ENCODE measurements around the gene CELF2.
A peak's percentile ranks its signal among the peaks of the same experiment; 100 is the strongest.
"Not testable (repeated sequence)": the region's sequence is repeated elsewhere in the genome, so short reads cannot be mapped to it uniquely, and the experiment has no call there.

Gene CELF2

DNA sequence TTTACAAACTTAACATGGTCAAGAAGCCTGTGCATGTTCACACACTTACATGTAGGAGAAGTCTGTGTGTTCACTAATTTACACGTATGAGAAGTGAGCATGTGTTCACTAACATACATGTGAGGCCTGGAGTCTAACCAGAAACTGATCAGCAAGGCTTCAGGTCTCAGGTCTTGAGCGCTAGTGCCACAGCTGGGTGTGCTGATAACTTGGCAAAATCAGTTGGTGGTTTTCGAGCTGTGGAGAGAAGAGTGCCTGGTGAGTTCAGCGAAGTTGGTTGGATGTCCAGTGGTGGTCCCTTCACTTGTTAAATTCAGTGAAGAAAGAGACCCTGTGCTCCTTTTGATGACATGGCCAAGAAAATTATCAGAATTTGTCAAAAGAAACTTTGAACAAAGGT lies 98.7 kb downstream of the CELF2 start:
- H3K4me3 ChIP-seq (ENCODE audit: low read length in 2 of 2), result no peak overlapping the region
- H3K9me3 ChIP-seq (ENCODE audit: control insufficient read depth in 2 of 2, low read length in 2 of 2), result no peaks in the 10 kb centered on the region
- H3K36me3 ChIP-seq (ENCODE audit: control insufficient read depth in 2 of 2, insufficient read depth in 2 of 2, low read length in 2 of 2), result no peaks in the 10 kb centered on the region
- no peaks in the 10 kb centered on the region for H3K4me1 ChIP-seq (ENCODE audit: control insufficient read depth in 2 of 2, insufficient read depth in 2 of 2, low read length in 2 of 2)
- H3K27me3 ChIP-seq (ENCODE audit: control insufficient read depth in 2 of 2, insufficient read depth in 2 of 2, low read length in 2 of 2), result no peaks in the 10 kb centered on the region
- H3K27ac ChIP-seq (ENCODE audit: low read depth in 2 of 2, low read length in 2 of 2), result no peak overlapping the region
- H3K9ac ChIP-seq (ENCODE audit: low read depth in 1 of 2, low read length in 2 of 2), result no peak overlapping the region

DNA sequence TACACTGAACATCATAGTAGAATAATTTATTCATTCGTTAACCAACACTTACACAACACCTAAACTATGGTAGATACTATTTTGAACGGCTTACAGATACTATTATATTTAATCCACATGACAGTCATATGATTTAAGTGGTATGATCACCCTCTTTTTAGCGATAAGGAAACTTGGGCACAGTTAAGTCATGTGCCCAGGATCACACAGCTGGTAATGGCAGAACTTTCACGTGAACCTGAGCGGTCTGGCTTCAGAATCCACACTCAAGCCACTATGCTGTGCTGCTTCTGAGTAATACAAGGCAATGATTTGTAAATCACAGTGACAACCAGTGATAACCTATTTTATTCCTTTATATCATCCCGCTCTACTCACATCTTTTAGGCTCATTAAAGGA lies 99.1 kb downstream of the CELF2 start:
- Histone ChIP-seq H3K4me3 (ENCODE audit: low read length in 2 of 2) (no peak overlapping the region), H3K4me1 (ENCODE audit: control insufficient read depth in 2 of 2, insufficient read depth in 2 of 2, low read length in 2 of 2) (no peaks in the 10 kb centered on the region), H3K9me3 (ENCODE audit: control insufficient read depth in 2 of 2, low read length in 2 of 2) (no peaks in the 10 kb centered on the region), H3K9ac (ENCODE audit: low read depth in 1 of 2, low read length in 2 of 2) (no peak overlapping the region), H3K27ac (ENCODE audit: low read depth in 2 of 2, low read length in 2 of 2) (no peak overlapping the region), H3K36me3 (ENCODE audit: control insufficient read depth in 2 of 2, insufficient read depth in 2 of 2, low read length in 2 of 2) (no peaks in the 10 kb centered on the region), H3K27me3 (ENCODE audit: control insufficient read depth in 2 of 2, insufficient read depth in 2 of 2, low read length in 2 of 2) (no peaks in the 10 kb centered on the region)

DNA sequence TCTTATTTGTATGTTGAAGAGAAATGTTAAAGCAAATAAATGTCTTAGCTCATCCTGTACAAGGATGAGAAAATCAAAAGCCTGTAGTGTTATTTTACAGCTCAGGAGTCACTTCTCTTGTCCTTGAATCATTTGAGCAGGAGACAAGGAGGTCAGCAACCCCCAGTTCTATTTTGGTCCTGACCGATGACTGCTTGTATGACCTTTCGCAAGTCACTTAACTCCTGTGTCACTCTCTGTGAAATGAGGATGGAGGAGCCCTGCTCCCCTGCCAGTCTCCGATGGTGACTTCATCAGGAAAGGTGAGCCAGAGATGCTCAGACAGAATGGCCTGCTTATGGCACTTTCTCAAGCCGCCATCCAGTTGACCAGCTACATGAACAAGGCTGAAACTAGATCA lies 101.0 kb downstream of the CELF2 start:
- Histone ChIP-seq H3K36me3 (ENCODE audit: control insufficient read depth in 2 of 2, insufficient read depth in 2 of 2, low read length in 2 of 2) (no peaks in the 10 kb centered on the region), H3K9me3 (ENCODE audit: control insufficient read depth in 2 of 2, low read length in 2 of 2) (no peaks in the 10 kb centered on the region), H3K27me3 (ENCODE audit: control insufficient read depth in 2 of 2, insufficient read depth in 2 of 2, low read length in 2 of 2) (no peaks in the 10 kb centered on the region), H3K4me1 (ENCODE audit: control insufficient read depth in 2 of 2, insufficient read depth in 2 of 2, low read length in 2 of 2) (no peaks in the 10 kb centered on the region), H3K27ac (ENCODE audit: low read depth in 2 of 2, low read length in 2 of 2) (no peak overlapping the region), H3K9ac (ENCODE audit: low read depth in 1 of 2, low read length in 2 of 2) (no peak overlapping the region), H3K4me3 (ENCODE audit: low read length in 2 of 2) (no peak overlapping the region)

DNA sequence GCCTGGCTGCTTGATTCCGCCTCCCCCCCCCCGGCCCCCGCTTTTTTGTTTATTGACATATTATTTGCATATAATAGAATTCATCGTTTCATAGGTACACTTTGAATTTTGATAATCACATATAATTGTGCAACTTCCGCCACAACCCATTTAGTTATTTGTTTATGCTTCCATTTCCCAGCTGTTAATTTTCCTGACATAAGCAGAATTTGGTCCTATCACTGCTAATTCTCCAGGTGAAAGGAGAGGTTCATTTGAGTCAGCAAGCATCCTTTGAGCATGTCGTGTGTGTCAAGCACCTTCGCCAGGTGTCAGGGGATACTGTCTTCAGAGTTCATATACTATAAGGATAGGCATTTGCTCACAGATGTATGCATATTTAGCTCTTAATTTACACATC lies 102.2 kb downstream of the CELF2 start:
- no peak overlapping the region for H3K4me3 ChIP-seq (ENCODE audit: low read length in 2 of 2)
- H3K9ac ChIP-seq (ENCODE audit: low read depth in 1 of 2, low read length in 2 of 2), result no peak overlapping the region
- H3K27ac ChIP-seq (ENCODE audit: low read depth in 2 of 2, low read length in 2 of 2), result no peak overlapping the region
- no peaks in the 10 kb centered on the region for H3K27me3 ChIP-seq (ENCODE audit: control insufficient read depth in 2 of 2, insufficient read depth in 2 of 2, low read length in 2 of 2)
- no peaks in the 10 kb centered on the region for H3K36me3 ChIP-seq (ENCODE audit: control insufficient read depth in 2 of 2, insufficient read depth in 2 of 2, low read length in 2 of 2)
- H3K9me3 ChIP-seq (ENCODE audit: control insufficient read depth in 2 of 2, low read length in 2 of 2), result no peaks in the 10 kb centered on the region
- H3K4me1 ChIP-seq (ENCODE audit: control insufficient read depth in 2 of 2, insufficient read depth in 2 of 2, low read length in 2 of 2), result no peaks in the 10 kb centered on the region

DNA sequence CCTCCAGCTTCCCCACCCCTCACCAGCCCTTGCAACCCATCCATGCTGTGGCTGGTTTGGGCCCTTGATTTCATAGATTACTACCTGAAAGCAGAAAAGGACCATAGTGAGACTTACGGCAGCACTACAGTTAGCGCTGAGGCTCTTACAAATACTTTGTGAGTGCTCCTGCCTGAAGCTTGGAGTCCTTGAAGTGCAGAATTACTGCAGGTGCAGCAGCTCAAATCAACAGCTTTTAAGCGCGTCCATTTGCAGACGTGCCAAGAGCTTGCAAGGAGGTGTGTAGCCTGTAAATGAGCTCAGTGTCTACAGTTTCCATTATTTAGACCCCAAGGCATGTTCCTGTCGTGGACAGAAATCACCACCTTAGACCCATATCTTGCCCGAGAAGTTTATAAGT lies 103.0 kb downstream of the CELF2 start:
- H3K4me1 ChIP-seq (ENCODE audit: control insufficient read depth in 2 of 2, insufficient read depth in 2 of 2, low read length in 2 of 2), result no peaks in the 10 kb centered on the region
- no peaks in the 10 kb centered on the region for H3K27me3 ChIP-seq (ENCODE audit: control insufficient read depth in 2 of 2, insufficient read depth in 2 of 2, low read length in 2 of 2)
- H3K9ac ChIP-seq (ENCODE audit: low read depth in 1 of 2, low read length in 2 of 2), result no peak overlapping the region
- no peaks in the 10 kb centered on the region for H3K9me3 ChIP-seq (ENCODE audit: control insufficient read depth in 2 of 2, low read length in 2 of 2)
- H3K4me3 ChIP-seq (ENCODE audit: low read length in 2 of 2), result no peak overlapping the region
- H3K27ac ChIP-seq (ENCODE audit: low read depth in 2 of 2, low read length in 2 of 2), result no peak overlapping the region
- H3K36me3 ChIP-seq (ENCODE audit: control insufficient read depth in 2 of 2, insufficient read depth in 2 of 2, low read length in 2 of 2), result no peaks in the 10 kb centered on the region

DNA sequence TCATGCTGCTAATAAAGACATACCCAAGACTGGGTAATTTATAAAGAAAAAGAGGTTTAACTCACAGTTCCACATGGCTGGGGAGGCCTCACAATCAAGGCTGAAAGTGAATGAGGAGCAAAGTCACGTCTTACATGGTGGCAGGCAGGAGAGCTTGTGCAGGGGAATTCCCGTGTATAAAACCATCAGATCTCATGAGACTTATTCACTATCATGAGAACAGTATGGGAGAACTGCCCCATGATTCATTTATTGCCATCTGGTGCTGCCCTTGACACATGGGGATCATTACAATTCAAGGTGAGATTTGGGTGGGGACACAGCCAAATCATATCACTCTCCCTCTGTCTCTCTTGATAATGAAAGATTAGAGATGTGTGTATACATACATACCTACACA lies 106.2 kb downstream of the CELF2 start:
- H3K27me3 ChIP-seq (ENCODE audit: control insufficient read depth in 2 of 2, insufficient read depth in 2 of 2, low read length in 2 of 2); H3K27ac ChIP-seq (ENCODE audit: low read depth in 2 of 2, low read length in 2 of 2); H3K4me3 ChIP-seq (ENCODE audit: low read length in 2 of 2); H3K4me1 ChIP-seq (ENCODE audit: control insufficient read depth in 2 of 2, insufficient read depth in 2 of 2, low read length in 2 of 2); H3K36me3 ChIP-seq (ENCODE audit: control insufficient read depth in 2 of 2, insufficient read depth in 2 of 2, low read length in 2 of 2); H3K9ac ChIP-seq (ENCODE audit: low read depth in 1 of 2, low read length in 2 of 2); H3K9me3 ChIP-seq (ENCODE audit: control insufficient read depth in 2 of 2, low read length in 2 of 2): not testable (repeated sequence)

DNA sequence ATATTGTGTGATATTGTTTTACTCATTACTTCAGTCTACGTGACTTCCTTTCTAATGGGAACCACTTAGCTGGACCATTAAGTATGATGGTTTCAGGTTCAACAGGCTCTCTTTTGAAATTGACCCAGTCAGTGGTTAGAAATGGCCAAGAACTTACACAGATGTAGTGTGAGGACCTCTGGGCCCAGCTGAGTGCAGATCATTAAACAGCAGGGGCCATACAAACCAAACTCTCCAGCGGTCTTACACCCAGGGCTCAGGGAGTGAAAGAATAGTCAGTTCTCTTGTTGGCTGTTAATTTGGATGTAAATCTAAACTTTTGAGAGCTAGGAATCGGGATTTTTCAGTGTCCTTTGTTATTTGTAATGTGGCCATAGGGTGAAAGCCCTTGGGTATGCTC lies 107.3 kb downstream of the CELF2 start:
- Histone ChIP-seq H3K36me3 (ENCODE audit: control insufficient read depth in 2 of 2, insufficient read depth in 2 of 2, low read length in 2 of 2) (no peaks in the 10 kb centered on the region), H3K27ac (ENCODE audit: low read depth in 2 of 2, low read length in 2 of 2) (no peak overlapping the region), H3K9me3 (ENCODE audit: control insufficient read depth in 2 of 2, low read length in 2 of 2) (no peaks in the 10 kb centered on the region), H3K4me1 (ENCODE audit: control insufficient read depth in 2 of 2, insufficient read depth in 2 of 2, low read length in 2 of 2) (no peaks in the 10 kb centered on the region), H3K4me3 (ENCODE audit: low read length in 2 of 2) (no peak overlapping the region), H3K9ac (ENCODE audit: low read depth in 1 of 2, low read length in 2 of 2) (no peak overlapping the region), H3K27me3 (ENCODE audit: control insufficient read depth in 2 of 2, insufficient read depth in 2 of 2, low read length in 2 of 2) (no peaks in the 10 kb centered on the region)

DNA sequence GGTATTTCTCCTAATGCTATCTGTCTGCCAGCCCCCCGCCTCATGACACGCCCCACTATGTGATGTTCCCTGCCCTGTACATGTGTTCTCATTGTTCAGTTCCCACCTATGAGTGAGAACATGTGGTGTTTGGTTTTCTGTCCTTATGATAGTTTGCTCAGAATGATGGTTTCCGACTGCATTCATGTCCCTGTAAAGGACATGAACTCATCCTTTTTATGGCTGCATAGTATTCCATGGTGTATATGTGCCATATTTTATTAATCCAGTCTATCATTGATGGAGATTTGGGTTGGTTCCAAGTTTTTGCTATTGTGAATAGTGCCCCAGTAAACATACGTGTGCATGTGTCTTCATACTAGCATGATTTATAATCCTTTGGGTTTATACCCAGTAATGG lies 109.3 kb downstream of the CELF2 start:
- not testable (repeated sequence) for H3K27me3 ChIP-seq (ENCODE audit: control insufficient read depth in 2 of 2, insufficient read depth in 2 of 2, low read length in 2 of 2); H3K9me3 ChIP-seq (ENCODE audit: control insufficient read depth in 2 of 2, low read length in 2 of 2); H3K36me3 ChIP-seq (ENCODE audit: control insufficient read depth in 2 of 2, insufficient read depth in 2 of 2, low read length in 2 of 2); H3K4me1 ChIP-seq (ENCODE audit: control insufficient read depth in 2 of 2, insufficient read depth in 2 of 2, low read length in 2 of 2); H3K9ac ChIP-seq (ENCODE audit: low read depth in 1 of 2, low read length in 2 of 2); H3K27ac ChIP-seq (ENCODE audit: low read depth in 2 of 2, low read length in 2 of 2); H3K4me3 ChIP-seq (ENCODE audit: low read length in 2 of 2)

DNA sequence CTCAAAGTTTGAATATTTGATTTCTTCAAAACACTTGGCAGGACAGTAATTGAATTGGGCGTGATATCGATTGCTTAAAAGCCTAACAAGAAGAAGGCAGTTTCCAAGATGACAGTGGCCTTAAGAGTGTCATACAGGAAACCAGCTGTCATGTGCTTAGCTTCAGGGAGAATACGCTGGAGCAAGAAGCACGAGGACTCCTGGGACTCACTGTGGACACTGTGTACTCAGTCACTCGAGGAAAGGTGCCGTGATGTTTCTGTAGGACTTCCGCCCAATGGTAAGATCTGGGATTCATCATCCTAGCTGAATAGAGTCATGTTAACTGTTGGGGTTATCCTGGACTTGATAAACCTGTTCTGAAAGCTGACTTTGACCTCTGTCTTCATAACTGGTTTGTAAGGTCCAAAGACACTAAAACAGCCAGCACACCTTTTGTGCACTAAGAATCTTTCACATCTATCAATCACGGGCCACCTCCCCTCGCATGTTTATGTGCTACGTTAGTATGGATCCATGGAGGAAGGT lies 113.5 kb downstream of the CELF2 start:
- H3K4me3 ChIP-seq (ENCODE audit: low read length in 2 of 2), result no peak overlapping the region
- peak overlapping the region in 1 of 2 donors; percentile 64 for H3K27ac ChIP-seq (ENCODE audit: low read depth in 2 of 2, low read length in 2 of 2)
- peaks cover 5 to 9% of the 10 kb centered on the region in 2 donors for H3K4me1 ChIP-seq (ENCODE audit: control insufficient read depth in 2 of 2, insufficient read depth in 2 of 2, low read length in 2 of 2)
- no peak overlapping the region for H3K9ac ChIP-seq (ENCODE audit: low read depth in 1 of 2, low read length in 2 of 2)
- H3K27me3 ChIP-seq (ENCODE audit: control insufficient read depth in 2 of 2, insufficient read depth in 2 of 2, low read length in 2 of 2), result no peaks in the 10 kb centered on the region
- no peaks in the 10 kb centered on the region for H3K36me3 ChIP-seq (ENCODE audit: control insufficient read depth in 2 of 2, insufficient read depth in 2 of 2, low read length in 2 of 2)
- no peaks in the 10 kb centered on the region for H3K9me3 ChIP-seq (ENCODE audit: control insufficient read depth in 2 of 2, low read length in 2 of 2)

DNA sequence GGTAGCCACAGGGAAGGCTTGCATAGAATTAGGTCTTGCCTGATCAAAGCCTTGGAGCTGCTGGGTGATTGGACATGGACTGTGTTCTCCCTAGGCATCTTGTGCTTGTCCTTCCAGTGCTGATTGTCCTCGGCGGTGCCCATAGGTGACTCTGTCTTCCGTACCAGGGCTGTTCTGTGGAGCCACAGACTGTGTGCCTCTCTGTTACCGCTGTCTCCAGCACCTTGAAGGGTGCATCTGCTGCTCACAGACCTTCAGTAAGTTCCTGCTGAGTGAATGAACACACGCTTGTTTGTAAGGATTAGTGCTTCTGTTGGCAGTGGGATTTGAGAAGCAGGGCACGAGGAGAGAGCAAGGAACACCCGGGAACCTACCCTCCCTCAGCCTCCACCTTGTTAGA lies 116.7 kb downstream of the CELF2 start:
- Histone ChIP-seq H3K36me3 (ENCODE audit: control insufficient read depth in 2 of 2, insufficient read depth in 2 of 2, low read length in 2 of 2) (no peaks in the 10 kb centered on the region), H3K4me3 (ENCODE audit: low read length in 2 of 2) (no peak overlapping the region), H3K4me1 (ENCODE audit: control insufficient read depth in 2 of 2, insufficient read depth in 2 of 2, low read length in 2 of 2) (peaks cover 5 to 9% of the 10 kb centered on the region in 2 donors), H3K27me3 (ENCODE audit: control insufficient read depth in 2 of 2, insufficient read depth in 2 of 2, low read length in 2 of 2) (no peaks in the 10 kb centered on the region), H3K9ac (ENCODE audit: low read depth in 1 of 2, low read length in 2 of 2) (no peak overlapping the region), H3K9me3 (ENCODE audit: control insufficient read depth in 2 of 2, low read length in 2 of 2) (no peaks in the 10 kb centered on the region), H3K27ac (ENCODE audit: low read depth in 2 of 2, low read length in 2 of 2) (no peak overlapping the region)

DNA sequence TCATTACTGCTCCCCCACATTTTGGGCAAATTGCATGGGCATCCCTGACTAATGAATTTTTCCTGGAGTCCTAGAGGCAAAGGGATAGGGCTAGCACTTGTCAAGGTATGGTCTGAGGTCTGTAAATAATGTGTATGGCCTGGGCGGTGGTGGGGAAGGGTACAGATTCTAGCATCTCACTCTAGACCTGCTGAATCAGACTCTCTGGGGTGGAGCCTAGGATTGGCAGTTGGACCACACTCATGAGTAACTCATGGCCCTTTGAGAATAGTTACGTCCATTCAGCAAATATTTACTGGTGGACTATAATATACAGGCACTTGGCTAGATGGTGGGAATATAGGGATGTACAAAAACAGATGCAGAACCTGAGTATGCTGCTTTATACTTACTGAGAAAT lies 118.0 kb downstream of the CELF2 start:
- Histone ChIP-seq H3K27ac (ENCODE audit: low read depth in 2 of 2, low read length in 2 of 2) (no peak overlapping the region), H3K9me3 (ENCODE audit: control insufficient read depth in 2 of 2, low read length in 2 of 2) (no peaks in the 10 kb centered on the region), H3K36me3 (ENCODE audit: control insufficient read depth in 2 of 2, insufficient read depth in 2 of 2, low read length in 2 of 2) (no peaks in the 10 kb centered on the region), H3K4me3 (ENCODE audit: low read length in 2 of 2) (no peak overlapping the region), H3K4me1 (ENCODE audit: control insufficient read depth in 2 of 2, insufficient read depth in 2 of 2, low read length in 2 of 2) (peaks cover 0 to 5% of the 10 kb centered on the region in 2 donors), H3K27me3 (ENCODE audit: control insufficient read depth in 2 of 2, insufficient read depth in 2 of 2, low read length in 2 of 2) (no peaks in the 10 kb centered on the region), H3K9ac (ENCODE audit: low read depth in 1 of 2, low read length in 2 of 2) (no peak overlapping the region)

Measured in mucosa of rectum (tissue), 2 donors.